ENCODE results near the gene HELZ2. TPM values are rescaled to one million over a fixed set of nuclear protein-coding genes. Genes with fewer than 3 reads are reported as not detected.

HELZ2 gene
- total and polyA plus RNA-seq, 10 of the 15 experiments (the other 5 are each of a cell fraction or from before 2014, with no cell fraction given): 0.05 to 33.3 (median 6.2) TPM

DNA sequence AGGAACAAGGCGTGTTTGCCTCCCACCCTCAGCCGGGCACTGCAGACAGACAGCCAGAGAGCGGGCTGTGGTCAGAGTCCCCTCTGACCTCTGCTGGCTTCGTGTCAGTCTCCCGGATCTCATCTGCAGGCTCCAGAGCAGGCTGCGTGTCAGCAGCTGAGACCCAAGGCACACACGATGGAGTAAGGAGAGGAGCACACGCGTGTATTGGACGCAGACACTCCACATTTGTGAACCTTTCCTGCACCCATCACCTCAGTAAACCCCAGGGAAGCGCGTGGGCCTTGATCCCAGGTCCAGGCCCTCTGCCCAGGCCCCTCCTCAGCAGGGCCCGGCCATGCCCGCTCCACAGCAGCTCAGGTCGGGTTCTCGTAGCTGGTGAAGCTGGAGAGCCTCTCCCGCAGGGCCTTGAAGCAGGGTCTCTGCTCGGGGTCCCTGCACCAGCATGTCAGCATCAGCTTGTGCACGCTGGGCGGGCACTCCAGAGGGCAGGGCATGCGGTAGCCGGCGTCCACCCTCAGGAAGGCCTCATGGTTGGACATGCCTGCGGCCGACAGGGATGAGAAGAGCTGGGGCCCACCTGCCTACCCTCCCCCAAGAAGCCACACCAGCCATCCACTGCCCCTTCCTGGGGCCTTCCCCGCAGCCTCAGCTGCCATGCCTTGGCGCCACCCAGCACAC is 44.7 kb downstream of the HELZ2 start:
- no TSS peak for BruUV-seq (replicated peaks)
- intact Hi-C loops (cut with micrococcal nuclease; ENCODE audit: unreplicated experiment) (no loop called here), in situ Hi-C loops (cut with MboI) (no loop called here)
- ChIA-PET CTCF (interaction anchor here (0.9 to 2.7 kb wide), 3 partner anchors 8 to 509 kb away, joined by 4 to 13 read pairs (median 4); partner anchors contain the start of gene PTK6), SMC1A (ENCODE audit: uncharacterized antibody, unreplicated experiment) (interaction anchor here (0.8 to 2.3 kb wide), 3 partner anchors 8 to 33 kb away, joined by 4 to 6 read pairs (median 5); partner anchors contain the start of gene PTK6), RAD21 (ENCODE audit: unreplicated experiment) (interaction anchor here (0.6 to 1.7 kb wide), 3 partner anchors 9 to 591 kb away, joined by 4 to 5 read pairs (median 4); partner anchors contain the start of genes PPDPF and PTK6), POLR2A (interaction anchor here (1.5 kb wide), 1 partner anchor 9 kb away, joined by 8 read pairs; the partner anchor contains the start of gene PPDPF)
- TF ChIP-seq TCF7 (IDR thresholded peaks at IDR 0.05; ENCODE audit: borderline replicate concordance) (no peak), GATAD2B (conservative IDR thresholded peaks at IDR 0.05; ENCODE audit: low read depth) (no peak), SMAD5 (IDR thresholded peaks at IDR 0.05; ENCODE audit: low read depth) (no peak), POLR2A (IDR thresholded peaks at IDR 0.05; ENCODE audit: low read depth, low read length) (peak; percentile 33; the same call in 1 of the 2 replicates)
- TF ChIP-seq, protein P1, sequence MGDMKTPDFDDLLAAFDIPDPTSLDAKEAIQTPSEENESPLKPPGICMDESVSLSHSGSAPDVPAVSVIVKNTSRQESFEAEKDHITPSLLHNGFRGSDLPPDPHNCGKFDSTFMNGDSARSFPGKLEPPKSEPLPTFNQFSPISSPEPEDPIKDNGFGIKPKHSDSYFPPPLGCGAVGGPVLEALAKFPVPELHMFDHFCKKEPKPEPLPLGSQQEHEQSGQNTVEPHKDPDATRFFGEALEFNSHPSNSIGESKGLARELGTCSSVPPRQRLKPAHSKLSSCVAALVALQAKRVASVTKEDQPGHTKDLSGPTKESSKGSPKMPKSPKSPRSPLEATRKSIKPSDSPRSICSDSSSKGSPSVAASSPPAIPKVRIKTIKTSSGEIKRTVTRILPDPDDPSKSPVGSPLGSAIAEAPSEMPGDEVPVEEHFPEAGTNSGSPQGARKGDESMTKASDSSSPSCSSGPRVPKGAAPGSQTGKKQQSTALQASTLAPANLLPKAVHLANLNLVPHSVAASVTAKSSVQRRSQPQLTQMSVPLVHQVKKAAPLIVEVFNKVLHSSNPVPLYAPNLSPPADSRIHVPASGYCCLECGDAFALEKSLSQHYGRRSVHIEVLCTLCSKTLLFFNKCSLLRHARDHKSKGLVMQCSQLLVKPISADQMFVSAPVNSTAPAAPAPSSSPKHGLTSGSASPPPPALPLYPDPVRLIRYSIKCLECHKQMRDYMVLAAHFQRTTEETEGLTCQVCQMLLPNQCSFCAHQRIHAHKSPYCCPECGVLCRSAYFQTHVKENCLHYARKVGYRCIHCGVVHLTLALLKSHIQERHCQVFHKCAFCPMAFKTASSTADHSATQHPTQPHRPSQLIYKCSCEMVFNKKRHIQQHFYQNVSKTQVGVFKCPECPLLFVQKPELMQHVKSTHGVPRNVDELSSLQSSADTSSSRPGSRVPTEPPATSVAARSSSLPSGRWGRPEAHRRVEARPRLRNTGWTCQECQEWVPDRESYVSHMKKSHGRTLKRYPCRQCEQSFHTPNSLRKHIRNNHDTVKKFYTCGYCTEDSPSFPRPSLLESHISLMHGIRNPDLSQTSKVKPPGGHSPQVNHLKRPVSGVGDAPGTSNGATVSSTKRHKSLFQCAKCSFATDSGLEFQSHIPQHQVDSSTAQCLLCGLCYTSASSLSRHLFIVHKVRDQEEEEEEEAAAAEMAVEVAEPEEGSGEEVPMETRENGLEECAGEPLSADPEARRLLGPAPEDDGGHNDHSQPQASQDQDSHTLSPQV (IDR thresholded peaks at IDR 0.05): no peak
- Histone ChIP-seq H2AFZ (ENCODE audit: control insufficient read depth, low read depth, low read length) (no peak overlapping the region), H3K4me1 (ENCODE audit: control insufficient read depth, insufficient read depth, low read length) (peaks cover 10% of the 10 kb centered on the region), H3K27ac (ENCODE audit: control insufficient read depth, insufficient read depth) (no peak overlapping the region), H3K4me2 (ENCODE audit: control insufficient read depth, insufficient read depth) (peak overlapping the region; percentile 36), H3K36me3 (ENCODE audit: control insufficient read depth in 2 of 2, insufficient read depth in 2 of 2, low read length in 1 of 2) (no peaks in the 10 kb centered on the region), H3K27me3 (replicated peaks in 1 of 2; ENCODE audit: control insufficient read depth in 2 of 2, insufficient read depth in 2 of 2, low read length in 1 of 2) (no peaks in the 10 kb centered on the region; a peak in 1 of 4 replicates), H4K20me1 (ENCODE audit: control insufficient read depth, insufficient read depth) (no peaks in the 10 kb centered on the region), H3K9me3 (replicated peaks; ENCODE audit: control insufficient read depth, insufficient read depth, low read length) (no peaks in the 10 kb centered on the region), H3K9ac (ENCODE audit: control insufficient read depth, insufficient read depth, low read length) (no peak overlapping the region), H3K79me2 (ENCODE audit: control insufficient read depth, insufficient read depth, low read length) (no peaks in the 10 kb centered on the region), H3K4me3 (no peak overlapping the region)
- no peak for FAIRE-seq
- ATAC-seq: peak; percentile 11; the same call in 1 of the 3 replicates
- 64% methylated on average over 27 of the region's 27 CpGs for WGBS (ENCODE audit: insufficient coverage, insufficient replicate concordance, low lambda C conversion rate, missing lambda C conversion rate)
- DNase-seq (ENCODE audit: low read depth, low spot score): no peak

All from GM12878 (cell line).